ENCODE results near the gene ACTL6B.

- TF ChIP-seq POLR2AphosphoS5 (IDR thresholded peaks at IDR 0.05) (no peak), POLR2A (IDR thresholded peaks at IDR 0.05) (no peak), CTCF (IDR thresholded peaks at IDR 0.05) (no peak), EP300 (IDR thresholded peaks at IDR 0.05) (no peak)
Observed at GRCh38 chr7:100685631-100686145, 29.4 kb upstream of the ACTL6B start.
